Neutrophil (primary cell): ENCODE results near the gene SMYD3.

ENCODE experiments used
- H3K27ac ChIP-seq: fragments of 200-600 bp; sonication (generic); 2 replicates; pipeline ENCODE4 v1.5.1; 2016; ENCODE audit warnings: mild to moderate bottlenecking, moderate library complexity
- H3K27me3 ChIP-seq: fragments of 200-600 bp; sonication (generic); 2 replicates; pipeline ENCODE4 v1.6.0; 2016; ENCODE audit warnings: mild to moderate bottlenecking
- H3K36me3 ChIP-seq: fragments of 200-600 bp; sonication (generic); 2 replicates; pipeline ENCODE4 v1.5.1; 2017
- H3K4me1 ChIP-seq, 2 experiments: fragments of 200-600 bp in 1 of 2; sonication (generic) in 1 of 2; 1 replicate in 1 of 2; 2 replicates in 1 of 2; pipeline versions ENCODE4 v1.5.1 to v1.6.1; 2013 to 2016; ENCODE audit warnings: low read depth in 1 of 2, low read length in 1 of 2, mild to moderate bottlenecking in 1 of 2, moderate library complexity in 1 of 2; ENCODE audit not compliant: control insufficient read depth in 1 of 2, insufficient read depth in 1 of 2
- H3K4me3 ChIP-seq, 2 experiments: fragments of 200-600 bp in 1 of 2; sonication (generic) in 1 of 2; 1 replicate in 1 of 2; 2 replicates in 1 of 2; pipeline ENCODE4 v1.5.1; 2013 to 2016; ENCODE audit warnings: low read depth in 1 of 2, low read length in 1 of 2, mild to moderate bottlenecking in 1 of 2, moderate library complexity in 1 of 2
- H3K9me3 ChIP-seq: fragments of 200-600 bp; sonication (generic); 2 replicates; pipeline ENCODE4 v1.5.1; 2016
- TF ChIP-seq, protein P1 (sequence below): fragments of 200-600 bp; sonication (generic); IDR thresholded peaks from 2 replicates; pipeline ENCODE4 v1.5.1; 2016; ENCODE audit warnings: antibody characterized with exemption

Gene SMYD3

DNA sequence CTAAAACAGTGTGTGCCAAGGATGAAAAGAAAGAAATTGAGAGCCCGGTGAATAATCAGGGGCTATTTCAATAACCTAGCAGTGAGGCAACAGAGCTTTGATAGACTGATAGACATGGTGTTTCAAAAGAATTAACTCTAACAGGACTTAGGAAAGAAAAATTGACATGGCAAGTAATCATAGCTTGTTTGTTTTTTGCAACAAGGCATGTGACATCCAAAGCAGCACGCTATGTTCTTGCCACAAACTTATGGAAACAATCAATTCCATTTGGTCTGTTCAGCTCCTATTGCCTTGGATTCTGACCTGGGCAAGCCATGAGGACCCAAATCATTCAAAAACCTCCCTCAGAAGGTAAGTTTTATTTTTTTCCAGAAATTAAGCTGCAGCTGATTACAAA is 608.5 kb downstream of the SMYD3 start:
- Histone ChIP-seq H3K27me3 (no peaks in the 10 kb centered on the region), H3K4me3 (no peak overlapping the region), H3K9me3 (no peaks in the 10 kb centered on the region), H3K27ac (no peak overlapping the region), H3K4me1 (no peaks in the 10 kb centered on the region), H3K36me3 (no peaks in the 10 kb centered on the region)
- TF ChIP-seq, protein P1, sequence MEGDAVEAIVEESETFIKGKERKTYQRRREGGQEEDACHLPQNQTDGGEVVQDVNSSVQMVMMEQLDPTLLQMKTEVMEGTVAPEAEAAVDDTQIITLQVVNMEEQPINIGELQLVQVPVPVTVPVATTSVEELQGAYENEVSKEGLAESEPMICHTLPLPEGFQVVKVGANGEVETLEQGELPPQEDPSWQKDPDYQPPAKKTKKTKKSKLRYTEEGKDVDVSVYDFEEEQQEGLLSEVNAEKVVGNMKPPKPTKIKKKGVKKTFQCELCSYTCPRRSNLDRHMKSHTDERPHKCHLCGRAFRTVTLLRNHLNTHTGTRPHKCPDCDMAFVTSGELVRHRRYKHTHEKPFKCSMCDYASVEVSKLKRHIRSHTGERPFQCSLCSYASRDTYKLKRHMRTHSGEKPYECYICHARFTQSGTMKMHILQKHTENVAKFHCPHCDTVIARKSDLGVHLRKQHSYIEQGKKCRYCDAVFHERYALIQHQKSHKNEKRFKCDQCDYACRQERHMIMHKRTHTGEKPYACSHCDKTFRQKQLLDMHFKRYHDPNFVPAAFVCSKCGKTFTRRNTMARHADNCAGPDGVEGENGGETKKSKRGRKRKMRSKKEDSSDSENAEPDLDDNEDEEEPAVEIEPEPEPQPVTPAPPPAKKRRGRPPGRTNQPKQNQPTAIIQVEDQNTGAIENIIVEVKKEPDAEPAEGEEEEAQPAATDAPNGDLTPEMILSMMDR = no peak

DNA sequence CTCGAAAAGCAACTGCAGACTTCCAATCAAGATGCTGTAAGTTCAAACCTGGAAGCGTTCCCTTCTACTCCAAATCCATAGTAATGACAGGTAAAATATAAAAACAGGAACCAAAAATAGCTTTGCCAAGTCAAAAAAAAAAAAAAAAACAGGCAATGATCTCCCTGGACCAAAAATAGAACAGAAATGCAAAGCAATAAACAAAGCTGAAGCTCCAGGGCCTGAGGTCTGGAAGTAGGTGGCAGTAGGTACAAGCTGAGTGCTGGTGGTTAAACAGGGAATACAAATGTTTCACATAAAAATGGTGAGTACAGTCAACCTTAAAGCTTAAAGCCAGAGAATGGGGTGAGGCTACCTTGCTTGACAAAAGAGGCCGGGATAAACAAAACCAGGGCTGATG is 610.8 kb downstream of the SMYD3 start:
- no peaks in the 10 kb centered on the region for H3K9me3 ChIP-seq
- no peak overlapping the region for H3K4me3 ChIP-seq
- no peaks in the 10 kb centered on the region for H3K4me1 ChIP-seq
- H3K27ac ChIP-seq = no peak overlapping the region
- H3K27me3 ChIP-seq = no peaks in the 10 kb centered on the region
- H3K36me3 ChIP-seq = no peaks in the 10 kb centered on the region
- TF ChIP-seq, protein P1 = no peak

- no peak overlapping the region for H3K27ac ChIP-seq
- H3K9me3 ChIP-seq = no peaks in the 10 kb centered on the region
- TF ChIP-seq, protein P1 = no peak
- H3K4me3 ChIP-seq = no peak overlapping the region
- H3K36me3 ChIP-seq = no peaks in the 10 kb centered on the region
- no peaks in the 10 kb centered on the region for H3K27me3 ChIP-seq
- no peaks in the 10 kb centered on the region for H3K4me1 ChIP-seq
These were observed 611.6 kb downstream of the SMYD3 start for GRCh38 chr1:245895455-245895959.

- no peaks in the 10 kb centered on the region for H3K36me3 ChIP-seq
- H3K4me1 ChIP-seq = no peaks in the 10 kb centered on the region
- H3K4me3 ChIP-seq = no peak overlapping the region
- TF ChIP-seq, protein P1 = no peak
- H3K27me3 ChIP-seq = no peaks in the 10 kb centered on the region
- H3K27ac ChIP-seq = no peak overlapping the region
- no peaks in the 10 kb centered on the region for H3K9me3 ChIP-seq
These were observed 612.2 kb downstream of the SMYD3 start for GRCh38 chr1:245894843-245895242.

- Histone ChIP-seq H3K4me1 (no peaks in the 10 kb centered on the region), H3K9me3 (no peaks in the 10 kb centered on the region), H3K36me3 (no peaks in the 10 kb centered on the region), H3K27me3 (no peaks in the 10 kb centered on the region), H3K27ac (no peak overlapping the region), H3K4me3 (no peak overlapping the region)
- TF ChIP-seq, protein P1 = no peak
These were observed 614.1 kb downstream of the SMYD3 start for GRCh38 chr1:245893025-245893424.

DNA sequence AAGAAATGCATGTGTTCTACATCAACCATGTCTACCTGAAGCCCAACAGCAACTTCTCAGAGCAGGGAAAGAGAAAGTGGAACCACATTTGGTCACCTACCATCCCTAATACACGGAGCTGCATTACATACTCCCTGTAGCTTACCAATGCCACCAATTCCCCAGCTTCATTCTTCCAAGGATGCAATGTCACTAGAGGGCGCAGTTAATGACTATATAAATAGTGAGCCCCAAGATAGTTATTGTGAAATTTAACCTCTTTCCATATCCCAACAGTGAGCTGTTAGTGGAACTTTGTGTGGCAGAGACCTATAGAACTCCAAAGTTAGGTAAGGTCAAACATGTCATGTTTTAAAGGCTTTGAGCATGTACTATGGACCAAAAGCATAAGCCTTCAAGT is 618.3 kb downstream of the SMYD3 start:
- no peaks in the 10 kb centered on the region for H3K9me3 ChIP-seq

More for the DNA sequence above, 618.3 kb downstream of the SMYD3 start:
- no peak overlapping the region for H3K27ac ChIP-seq
- H3K27me3 ChIP-seq = no peaks in the 10 kb centered on the region
- no peak overlapping the region for H3K4me3 ChIP-seq
- no peaks in the 10 kb centered on the region for H3K36me3 ChIP-seq
- TF ChIP-seq, protein P1 = no peak
- no peaks in the 10 kb centered on the region for H3K4me1 ChIP-seq
